ENCODE data around the gene ORC4. TPM values are rescaled to one million over a fixed set of nuclear protein-coding genes. Genes with fewer than 3 reads are reported as not detected.

ORC4 gene
- total and polyA plus RNA-seq, 2 of the 8 experiments (the other 6 are each of a cell fraction or from before 2014, with no cell fraction given), result 22.7 to 63.7 TPM

DNA sequence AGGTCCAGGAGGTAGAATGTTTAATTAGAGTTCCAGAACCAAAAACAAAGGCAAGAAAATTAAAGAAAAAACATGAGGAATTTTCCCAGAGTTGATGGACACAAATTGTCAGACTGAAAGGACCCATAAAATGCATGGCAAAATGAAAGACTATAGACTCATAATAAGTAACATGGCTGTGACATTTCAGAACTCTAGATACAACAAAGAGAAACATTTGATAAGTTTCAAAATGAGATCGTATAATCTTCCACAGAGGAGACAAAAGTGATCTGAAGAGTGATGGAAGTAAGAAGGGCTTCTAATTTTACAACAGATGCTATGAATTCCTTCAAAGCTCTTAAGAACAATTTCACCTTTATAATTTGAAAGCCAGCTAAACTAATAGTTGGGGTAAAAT lies 20.4 kb downstream of the ORC4 start:
- no peak overlapping the region for H2BK12ac ChIP-seq (ENCODE audit: low read depth, low read length)
- H3K4me3 ChIP-seq (ENCODE audit: extremely low read depth in 1 of 4, insufficient read depth in 2 of 4, low read depth in 3 of 4, low read length in 4 of 4), result no peak overlapping the region
- H3K23me2 ChIP-seq (ENCODE audit: low read depth, low read length), result no peaks in the 10 kb centered on the region
- FAIRE-seq (no peak), DNase-seq (ENCODE audit: low read depth in 1 of 2, low spot score in 2 of 2) (no peak)
- H3K79me1 ChIP-seq (ENCODE audit: low read depth, low read length), result peaks cover 5% of the 10 kb centered on the region; the same call in 1 of the 2 replicates
- peaks cover 0 to 5% (median 2%) of the 10 kb centered on the region in 4 experiments; a peak in 3 of 8 replicates for H3K36me3 ChIP-seq (ENCODE audit: control insufficient read depth in 2 of 4, insufficient read depth in 4 of 4, low read length in 3 of 4)
- H3K23ac ChIP-seq (ENCODE audit: insufficient read length), result no peak overlapping the region
- H2BK15ac ChIP-seq (ENCODE audit: low read length), result no peak overlapping the region
- ChIA-PET POLR2A (ENCODE audit: partially characterized antibody) (no interaction called here), CTCF (ENCODE audit: partially characterized antibody) (interaction anchor here (0.6 to 3.8 kb wide), 3 partner anchors 10 to 188 kb away, joined by 3 to 15 read pairs (median 5); partner anchors contain the start of genes MBD5 and ORC4)
- no peak overlapping the region for H2BK20ac ChIP-seq (ENCODE audit: low read length)
- H3K4ac ChIP-seq (replicated peaks; ENCODE audit: insufficient read length, low read depth, low read length), result no peak overlapping the region
- H3K4me1 ChIP-seq (replicated peaks in 1 of 4; ENCODE audit: control insufficient read depth in 3 of 4, insufficient read depth in 4 of 4, low read length in 3 of 4), result peaks cover 0 to 7% (median 0%) of the 10 kb centered on the region in 4 experiments; a peak in 1 of 7 replicates
- no peak overlapping the region for H4K5ac ChIP-seq (ENCODE audit: insufficient read length, low read depth, low read length)
- no peak overlapping the region for H2AFZ ChIP-seq (ENCODE audit: low read length)
- 93% methylated on average over 1 of the region's 1 CpG; no CpG with 5 or more reads in 1 of the 2 experiments for WGBS, 2 experiments (ENCODE audit: extremely low coverage in 1 of 2, insufficient coverage in 1 of 2, insufficient read length in 1 of 2, insufficient replicate concordance in 2 of 2, low coverage in 1 of 2, low lambda C conversion rate in 2 of 2, missing lambda C conversion rate in 1 of 2)
- no peak overlapping the region for H3K27ac ChIP-seq (ENCODE audit: low read depth, low read length)
- H3K56ac ChIP-seq (replicated peaks; ENCODE audit: insufficient read length, low read depth, low read length), result no peak overlapping the region
- H3K27me3 ChIP-seq (replicated peaks in 1 of 4; ENCODE audit: control insufficient read depth in 3 of 4, extremely low read depth in 1 of 4, insufficient read depth in 3 of 4, low read length in 3 of 4), result no peaks in the 10 kb centered on the region
- H4K20me1 ChIP-seq (replicated peaks in 1 of 2; ENCODE audit: control insufficient read depth in 1 of 2, insufficient read depth in 2 of 2, low read length in 2 of 2), result no peaks in the 10 kb centered on the region
- H4K8ac ChIP-seq (ENCODE audit: extremely low read depth, insufficient read depth, low read length), result no peak overlapping the region
- H2AK5ac ChIP-seq (ENCODE audit: low read depth, low read length), result no peak overlapping the region
- H2BK5ac ChIP-seq (ENCODE audit: low read depth, low read length), result no peak overlapping the region
- H3K79me2 ChIP-seq (ENCODE audit: control insufficient read depth in 1 of 2, insufficient read depth in 2 of 2, low read length in 2 of 2), result peaks cover 3 to 92% of the 10 kb centered on the region in 2 experiments
- no peak overlapping the region for H3K18ac ChIP-seq (ENCODE audit: extremely low read depth, low read length)
- peaks cover 0 to 7% of the 10 kb centered on the region in 2 experiments; a peak in 2 of 4 replicates for H3K9me3 ChIP-seq (ENCODE audit: insufficient read depth in 2 of 2, low read depth in 1 of 2, low read length in 1 of 2)
- H3K4me2 ChIP-seq (ENCODE audit: insufficient read depth in 1 of 2, low read depth in 2 of 2, low read length in 2 of 2), result no peak overlapping the region
- H3K9ac ChIP-seq (replicated peaks in 1 of 4; ENCODE audit: extremely low read depth in 1 of 4, low read depth in 3 of 4, low read length in 3 of 4), result no peak overlapping the region
- H2BK120ac ChIP-seq (replicated peaks; ENCODE audit: low read depth, low read length), result no peak overlapping the region
- H4K91ac ChIP-seq (replicated peaks; ENCODE audit: insufficient read length, low read length), result no peak overlapping the region
- no peak overlapping the region for H3K14ac ChIP-seq (ENCODE audit: insufficient read length)
- TF ChIP-seq CBX8 (IDR thresholded peaks at IDR 0.05; ENCODE audit: borderline replicate concordance, low read depth, low read length) (no peak), MAFK (IDR thresholded peaks at IDR 0.05; ENCODE audit: low read depth, low read length) (no peak), CHD1 (IDR thresholded peaks at IDR 0.05; ENCODE audit: low read depth, low read length) (no peak), HDAC2 (IDR thresholded peaks at IDR 0.05; ENCODE audit: borderline replicate concordance in 1 of 2, low read depth in 2 of 2, low read length in 2 of 2) (no peak), TBP (IDR thresholded peaks at IDR 0.05; ENCODE audit: low read depth, low read length) (no peak), RBBP5 (IDR thresholded peaks at IDR 0.05; ENCODE audit: borderline replicate concordance, low read depth, low read length) (no peak), SP1 (IDR thresholded peaks at IDR 0.05; ENCODE audit: low read depth, low read length) (no peak), PHF8 (conservative IDR thresholded peaks at IDR 0.05; ENCODE audit: low read depth, low read length) (no peak), GTF2F1 (IDR thresholded peaks at IDR 0.05; ENCODE audit: borderline replicate concordance, low read depth, low read length) (no peak), TAF7 (optimal IDR thresholded peaks at IDR 0.05; ENCODE audit: borderline replicate concordance, low read depth, low read length) (no peak)
- TF ChIP-seq, protein P1, sequence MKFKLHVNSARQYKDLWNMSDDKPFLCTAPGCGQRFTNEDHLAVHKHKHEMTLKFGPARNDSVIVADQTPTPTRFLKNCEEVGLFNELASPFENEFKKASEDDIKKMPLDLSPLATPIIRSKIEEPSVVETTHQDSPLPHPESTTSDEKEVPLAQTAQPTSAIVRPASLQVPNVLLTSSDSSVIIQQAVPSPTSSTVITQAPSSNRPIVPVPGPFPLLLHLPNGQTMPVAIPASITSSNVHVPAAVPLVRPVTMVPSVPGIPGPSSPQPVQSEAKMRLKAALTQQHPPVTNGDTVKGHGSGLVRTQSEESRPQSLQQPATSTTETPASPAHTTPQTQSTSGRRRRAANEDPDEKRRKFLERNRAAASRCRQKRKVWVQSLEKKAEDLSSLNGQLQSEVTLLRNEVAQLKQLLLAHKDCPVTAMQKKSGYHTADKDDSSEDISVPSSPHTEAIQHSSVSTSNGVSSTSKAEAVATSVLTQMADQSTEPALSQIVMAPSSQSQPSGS (IDR thresholded peaks at IDR 0.05; ENCODE audit: low read length), result no peak

All from H1 (cell line).